ENCODE measurements around the gene R3HDM2.

- TF ChIP-seq EZH2 (IDR thresholded peaks at IDR 0.05; ENCODE audit: borderline replicate concordance, low read length) (no peak), CTCF (IDR thresholded peaks at IDR 0.05; ENCODE audit: low read length) (no peak)
Measured at GRCh38 chr12:57232156-57232756, 198.6 kb downstream of the R3HDM2 start.

Data from OCI-LY1 (cell line).